GM12878 (cell line): ENCODE measurements around the gene PHC2. TPM values are rescaled to one million over a fixed set of nuclear protein-coding genes. Genes with fewer than 3 reads are reported as not detected.

Experiments used
- ATAC-seq: fragments of 200-7000 bp; cut with Tn5 transposase; 3 replicates; pipeline ENCODE4 v1.9.1; 2020; ENCODE audit warnings: mild to moderate bottlenecking, moderate library complexity
- BruUV-seq: library from RNA; stranded (reverse); fragments of 400-500 nt; replicated peaks from 2 replicates; lab custom pipeline; 2021; lab: Mats Ljungman, UMichigan
- CTCF ChIA-PET: fragments of 300-600 bp; sonication (Branson Sonifier 250); formaldehyde crosslinking; extraction: SDS; loops from one replicate; lab custom pipeline; 2021; ENCODE audit warnings: inconsistent platforms; lab: Yijun Ruan, JAX
- POLR2A ChIA-PET: fragments of 350-600 bp; formaldehyde crosslinking; extraction: SDS; loops from one replicate; lab custom pipeline; 2021; ENCODE audit warnings: inconsistent platforms; lab: Charles Lee
- RAD21 ChIA-PET: fragments of 300-600 bp; sonication (Branson Sonifier 250); formaldehyde crosslinking; loops from one replicate; lab custom pipeline; 2023; ENCODE audit warnings: antibody characterized with exemption; ENCODE audit not compliant: unreplicated experiment; lab: Charles Lee
- SMC1A ChIA-PET: fragments of 300-600 bp; sonication (Branson Sonifier 250); formaldehyde crosslinking; loops from one replicate; lab custom pipeline; 2023; ENCODE audit not compliant: unreplicated experiment, uncharacterized antibody; lab: Charles Lee
- DNase-seq: peaks from one replicate; pipeline ENCODE4 v3.0.0-alpha.2; 2011; ENCODE audit warnings: low read depth, low spot score
- FAIRE-seq: peaks from 3 replicates; lab custom pipeline; 2011; peaks lifted over from hg19 to GRCh38; lab: Jason Lieb, UNC
- H2AFZ ChIP-seq: 2 replicates; pipeline ENCODE4 v1.6.0; 2011; ENCODE audit warnings: low read depth, low read length, control low read depth; ENCODE audit not compliant: control insufficient read depth
- H3K27ac ChIP-seq: 2 replicates; pipeline ENCODE4 v1.5.1; 2011; ENCODE audit warnings: control low read depth; ENCODE audit not compliant: control insufficient read depth, insufficient read depth
- H3K27me3 ChIP-seq, 2 experiments: replicated peaks in 1 of 2; 2 replicates each; pipeline versions ENCODE4 v1.6.0 to v1.6.1; 2011; ENCODE audit warnings: low read length in 1 of 2; ENCODE audit not compliant: control insufficient read depth in 2 of 2, insufficient read depth in 2 of 2
- H3K36me3 ChIP-seq, 2 experiments: 2 replicates each; pipeline ENCODE4 v1.5.1; 2011; ENCODE audit warnings: low read length in 1 of 2; ENCODE audit not compliant: control insufficient read depth in 2 of 2, insufficient read depth in 2 of 2
- H3K4me1 ChIP-seq: 2 replicates; pipeline ENCODE4 v1.6.1; 2011; ENCODE audit warnings: mild to moderate bottlenecking, low read length, moderate library complexity, mixed read lengths; ENCODE audit not compliant: control insufficient read depth, insufficient read depth
- H3K4me2 ChIP-seq: 2 replicates; pipeline ENCODE4 v1.6.0; 2011; ENCODE audit warnings: control low read depth; ENCODE audit not compliant: control insufficient read depth, insufficient read depth
- H3K4me3 ChIP-seq: fragments of 200-600 bp; sonication (generic); 2 replicates; pipeline ENCODE4 v1.5.1; 2016
- H3K79me2 ChIP-seq: 2 replicates; pipeline ENCODE4 v1.6.0; 2011; ENCODE audit warnings: low read length; ENCODE audit not compliant: control insufficient read depth, insufficient read depth
- H3K9ac ChIP-seq: 2 replicates; pipeline ENCODE4 v1.8.0; 2011; ENCODE audit warnings: low read length, control low read depth, mixed read lengths; ENCODE audit not compliant: control insufficient read depth, insufficient read depth
- H3K9me3 ChIP-seq: replicated peaks from 3 replicates; pipeline ENCODE4 v1.5.1; 2011; ENCODE audit warnings: mild to moderate bottlenecking, low read length; ENCODE audit not compliant: control insufficient read depth, insufficient read depth
- H4K20me1 ChIP-seq: 2 replicates; pipeline ENCODE4 v1.6.0; 2011; ENCODE audit not compliant: control insufficient read depth, insufficient read depth
- BCL3 ChIP-seq: IDR thresholded peaks from 2 replicates; pipeline ENCODE4 v1.6.1; 2011; ENCODE audit warnings: borderline replicate concordance, low read depth, mild to moderate bottlenecking, moderate library complexity, low read length; ENCODE audit not compliant: insufficient read depth, poor library complexity, severe bottlenecking
- CBFB ChIP-seq: IDR thresholded peaks from 2 replicates; pipeline ENCODE4 v1.6.1; 2016; ENCODE audit warnings: antibody characterized with exemption, low read depth
- JUNB ChIP-seq: IDR thresholded peaks from 2 replicates; pipeline ENCODE4 v1.6.1; 2016; ENCODE audit warnings: antibody characterized with exemption, mild to moderate bottlenecking
- RUNX3 ChIP-seq: IDR thresholded peaks from 2 replicates; pipeline ENCODE4 v1.6.1; 2012; ENCODE audit warnings: low read length, inconsistent platforms
- SIX5 ChIP-seq: IDR thresholded peaks from 2 replicates; pipeline ENCODE4 v1.6.1; 2011; ENCODE audit warnings: mild to moderate bottlenecking, low read depth, low read length, moderate library complexity; ENCODE audit not compliant: severe bottlenecking
- ZNF207 ChIP-seq: fragments of 450-650 bp; IDR thresholded peaks from 2 replicates; pipeline ENCODE4 v1.6.1; 2014; ENCODE audit warnings: antibody characterized with exemption, mild to moderate bottlenecking, borderline replicate concordance
- WGBS: methylation state at CpG from one replicate; pipeline ENCODE4 v1.1.6; 2016; ENCODE audit warnings: low lambda C conversion rate; ENCODE audit not compliant: insufficient replicate concordance, insufficient coverage; ENCODE audit errors: missing lambda C conversion rate; 5-methylcytosine and 5-hydroxymethylcytosine counted together
- in situ Hi-C: fragments of 300-500 bp; cut with MboI; formaldehyde crosslinking; loops from 9 replicates; pipeline ENCODE4 v1.14.3; 2018; ENCODE audit warnings: mixed read lengths
- intact Hi-C: fragments of 100-400 bp; cut with micrococcal nuclease; formaldehyde crosslinking; loops from one replicate; pipeline ENCODE4 v1.14.2; 2022; ENCODE audit not compliant: unreplicated experiment
- polyA plus RNA-seq, 11 experiments: library from polyadenylated mRNA; depleted of rRNA in 4 of 11; unstranded in 6 of 11; stranded (reverse) in 5 of 11; fragments of >200 nt; fragmentation: Nextera tagmentation in 4 of 11; fragmentation: Illumina TruSeq in 1 of 11; extraction: Ambion mirVana in 4 of 11; extraction: Trizol in 1 of 11; gene quantifications; 1 replicate in 1 of 11; 2 replicates in 10 of 11; pipeline versions ENCODE4 v1.2.1 to v1.2.3, GENCODE V29; 2011 to 2016; ENCODE audit warnings: inconsistent platforms in 2 of 11, missing spikeins in 2 of 11, low read depth in 1 of 11
- total RNA-seq, 4 experiments: library from RNA; depleted of rRNA in 3 of 4; stranded (reverse); fragments of >200 nt in 3 of 4; fragmentation: Illumina TruSeq in 1 of 4; extraction: Trizol in 1 of 4; gene quantifications; 2 replicates each; pipeline versions ENCODE4 v1.2.1 to v1.2.3, GENCODE V29; 2013 to 2021
- TF ChIP-seq, protein P1 (sequence below): fragments of 450-650 bp; formaldehyde crosslinking; IDR thresholded peaks from 2 replicates; pipeline ENCODE4 v1.4.0; 2022; ENCODE audit warnings: mild to moderate bottlenecking, moderate library complexity

Gene PHC2
- total and polyA plus RNA-seq, 10 of the 15 experiments (the other 5 are each of a cell fraction or from before 2014, with no cell fraction given), result 2.0 to 35.9 (median 16.4) TPM

DNA sequence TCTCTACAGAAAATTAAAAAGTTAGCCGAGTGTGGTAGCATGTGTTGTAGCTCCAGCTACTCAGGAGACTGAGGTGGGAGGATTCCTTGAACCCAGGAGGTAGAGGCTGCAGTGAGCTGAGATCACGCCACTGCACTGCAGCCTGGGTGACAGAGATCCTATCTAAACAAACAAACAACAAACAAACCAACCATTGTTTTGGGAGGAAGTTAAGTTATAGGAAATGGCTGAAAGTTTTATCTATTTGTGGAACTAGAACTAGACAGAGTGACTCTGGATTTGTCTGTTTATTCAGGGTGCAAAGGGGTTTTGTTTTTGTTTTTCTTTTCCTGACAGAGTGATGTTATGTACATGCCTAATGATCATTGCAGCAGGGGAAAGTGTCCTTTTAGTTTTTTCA lies 143.6 kb downstream of the PHC2 start:
- ChIA-PET RAD21 (no interaction called here), CTCF (interaction anchor here (1.0 kb wide), 1 partner anchor 8 kb away, joined by 4 read pairs; no protein-coding TSS in a partner anchor)

More for the DNA sequence above, 143.6 kb downstream of the PHC2 start:
- 40% methylated on average over 2 of the region's 2 CpGs for WGBS
- no peak overlapping the region for H2AFZ ChIP-seq
- no peaks in the 10 kb centered on the region for H3K79me2 ChIP-seq
- no peak overlapping the region for H3K4me3 ChIP-seq
- in situ Hi-C loops, result no loop called here
- ChIA-PET SMC1A (no interaction called here), POLR2A (no interaction called here)
- no peaks in the 10 kb centered on the region; a peak in 1 of 4 replicates for H3K36me3 ChIP-seq
- intact Hi-C loops, result no loop called here
- FAIRE-seq (no peak), ATAC-seq (no peak), DNase-seq (no peak)
- no peaks in the 10 kb centered on the region for H3K4me1 ChIP-seq
- TF ChIP-seq RUNX3, result no peak
- no peak for TF ChIP-seq BCL3
- TF ChIP-seq SIX5, result no peak
- TF ChIP-seq CBFB, result no peak
- TF ChIP-seq ZNF207, result no peak
- TF ChIP-seq, protein P1, sequence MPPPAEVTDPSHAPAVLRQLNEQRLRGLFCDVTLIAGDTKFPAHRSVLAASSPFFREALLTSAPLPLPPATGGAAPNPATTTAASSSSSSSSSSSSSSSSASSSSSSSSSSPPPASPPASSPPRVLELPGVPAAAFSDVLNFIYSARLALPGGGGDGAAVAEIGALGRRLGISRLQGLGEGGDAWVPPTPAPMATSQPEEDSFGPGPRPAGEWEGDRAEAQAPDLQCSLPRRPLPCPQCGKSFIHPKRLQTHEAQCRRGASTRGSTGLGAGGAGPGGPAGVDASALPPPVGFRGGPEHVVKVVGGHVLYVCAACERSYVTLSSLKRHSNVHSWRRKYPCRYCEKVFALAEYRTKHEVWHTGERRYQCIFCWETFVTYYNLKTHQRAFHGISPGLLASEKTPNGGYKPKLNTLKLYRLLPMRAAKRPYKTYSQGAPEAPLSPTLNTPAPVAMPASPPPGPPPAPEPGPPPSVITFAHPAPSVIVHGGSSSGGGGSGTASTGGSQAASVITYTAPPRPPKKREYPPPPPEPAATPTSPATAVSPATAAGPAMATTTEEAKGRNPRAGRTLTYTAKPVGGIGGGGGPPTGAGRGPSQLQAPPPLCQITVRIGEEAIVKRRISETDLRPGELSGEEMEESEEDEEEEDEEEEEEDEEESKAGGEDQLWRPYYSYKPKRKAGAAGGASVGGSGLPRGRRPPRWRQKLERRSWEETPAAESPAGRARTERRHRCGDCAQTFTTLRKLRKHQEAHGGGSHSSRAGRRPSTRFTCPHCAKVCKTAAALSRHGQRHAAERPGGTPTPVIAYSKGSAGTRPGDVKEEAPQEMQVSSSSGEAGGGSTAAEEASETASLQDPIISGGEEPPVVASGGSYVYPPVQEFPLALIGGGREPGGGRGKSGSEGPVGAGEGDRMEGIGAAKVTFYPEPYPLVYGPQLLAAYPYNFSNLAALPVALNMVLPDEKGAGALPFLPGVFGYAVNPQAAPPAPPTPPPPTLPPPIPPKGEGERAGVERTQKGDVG (CRISPR knock-in tag), result no peak
- no peak for TF ChIP-seq JUNB
- H3K4me2 ChIP-seq, result no peak overlapping the region
- H3K9me3 ChIP-seq, result no peaks in the 10 kb centered on the region; the same call in 2 of the 3 replicates
- H3K27ac ChIP-seq, result no peak overlapping the region
- H3K27me3 ChIP-seq, result no peaks in the 10 kb centered on the region
- H4K20me1 ChIP-seq, result no peaks in the 10 kb centered on the region
- H3K9ac ChIP-seq, result no peak overlapping the region
- BruUV-seq, result no TSS peak
